Upper lobe of right lung (tissue), 1 donor: ENCODE results near the gene SMCO2. TPM values are rescaled to one million over a fixed set of nuclear protein-coding genes. Genes with fewer than 3 reads are reported as not detected.

Source experiments
- ATAC-seq: fragments of 200-7000 bp; cut with Tn5 transposase; one replicate; pipeline ENCODE4 v1.9.1; 2020; ENCODE audit warnings: mild to moderate bottlenecking, moderate library complexity
- DNase-seq: peaks from one replicate; pipeline ENCODE4 v3.0.0-alpha.2; 2020
- H3K27ac ChIP-seq: fragments of 200-600 bp; one replicate; pipeline ENCODE4 v1.8.0; 2022
- H3K27me3 ChIP-seq: fragments of 200-600 bp; one replicate; pipeline ENCODE4 v1.8.0; 2022; ENCODE audit warnings: mild to moderate bottlenecking
- H3K36me3 ChIP-seq: fragments of 200-600 bp; one replicate; pipeline ENCODE4 v1.8.0; 2022
- H3K4me1 ChIP-seq: fragments of 200-600 bp; one replicate; pipeline ENCODE4 v1.8.0; 2022
- H3K4me3 ChIP-seq: fragments of 200-600 bp; one replicate; pipeline ENCODE4 v1.8.0; 2022; ENCODE audit warnings: mild to moderate bottlenecking
- H3K9me3 ChIP-seq: fragments of 200-600 bp; one replicate; pipeline ENCODE4 v1.8.0; 2022
- CTCF ChIP-seq: fragments of 200-600 bp; IDR thresholded peaks from one replicate; pipeline ENCODE4 v1.8.0; 2022; ENCODE audit warnings: antibody characterized with exemption
- intact Hi-C: fragments of 100-400 bp; cut with DNase I; formaldehyde crosslinking; loops from one replicate; pipeline ENCODE4 v1.11.0; 2022
- total RNA-seq: library from RNA; stranded (reverse); fragmentation: NEBNext Ultra II Directional; extraction: Animal tissue kit (Norgen Biotek cat#: 25700); gene quantifications from one replicate; pipeline ENCODE4 v1.2.1, GENCODE V29; 2021
- donor health status: DM: no; HTN: yes; CAD: no; lungs with severe emphysema.

Gene SMCO2
- total RNA-seq, 1 donor from 2014 or later, result 0.38 TPM

- ATAC-seq (no peak), DNase-seq (no peak)
- Histone ChIP-seq H3K27me3 (no peaks in the 10 kb centered on the region), H3K4me1 (no peaks in the 10 kb centered on the region), H3K27ac (no peak overlapping the region), H3K4me3 (no peak overlapping the region), H3K36me3 (no peaks in the 10 kb centered on the region), H3K9me3 (no peaks in the 10 kb centered on the region)
- no peak for TF ChIP-seq CTCF
- intact Hi-C loops, result loop anchor here (10.0 kb wide), 1 partner anchor 225 kb away; no protein-coding TSS in a partner anchor
These were observed 16.9 kb upstream of the SMCO2 start for GRCh38 chr12:27429606-27430005.

GRCh38 chr12:27431185-27431584 lies 15.4 kb upstream of the SMCO2 start:
- no peak for TF ChIP-seq CTCF
- no peak for DNase-seq

GRCh38 chr12:27434673-27435565 lies 11.6 kb upstream of the SMCO2 start:
- Histone ChIP-seq H3K9me3 (no peaks in the 10 kb centered on the region), H3K36me3 (no peaks in the 10 kb centered on the region), H3K27me3 (no peaks in the 10 kb centered on the region), H3K4me1 (no peaks in the 10 kb centered on the region), H3K27ac (no peak overlapping the region), H3K4me3 (no peak overlapping the region)
- intact Hi-C loops, result loop anchor here (10.0 kb wide), 1 partner anchor 220 kb away; no protein-coding TSS in a partner anchor
- peak; percentile 61 for TF ChIP-seq CTCF
- DNase-seq, result no peak
- ATAC-seq, result peak; percentile 81

More at GRCh38 chr12:27431185-27431584, 15.4 kb upstream of the SMCO2 start:
- no peaks in the 10 kb centered on the region for H3K4me1 ChIP-seq
- no peak overlapping the region for H3K27ac ChIP-seq
- no peak overlapping the region for H3K4me3 ChIP-seq
- no peaks in the 10 kb centered on the region for H3K27me3 ChIP-seq
- intact Hi-C loops, result loop anchor here (10.0 kb wide), 1 partner anchor 224 kb away; no protein-coding TSS in a partner anchor
- peak; percentile 57 for ATAC-seq
- H3K9me3 ChIP-seq, result no peaks in the 10 kb centered on the region
- H3K36me3 ChIP-seq, result no peaks in the 10 kb centered on the region

- H3K27ac ChIP-seq, result no peak overlapping the region
- no peaks in the 10 kb centered on the region for H3K9me3 ChIP-seq
- no peak for TF ChIP-seq CTCF
- H3K36me3 ChIP-seq, result no peaks in the 10 kb centered on the region
- intact Hi-C loops, result loop anchor here (10.0 kb wide), 1 partner anchor 219 kb away; no protein-coding TSS in a partner anchor
- ATAC-seq (no peak), DNase-seq (no peak)
- no peaks in the 10 kb centered on the region for H3K4me1 ChIP-seq
- no peaks in the 10 kb centered on the region for H3K27me3 ChIP-seq
- no peak overlapping the region for H3K4me3 ChIP-seq
These were observed 10.5 kb upstream of the SMCO2 start for GRCh38 chr12:27436029-27436428.

- H3K27me3 ChIP-seq, result no peaks in the 10 kb centered on the region
- no peaks in the 10 kb centered on the region for H3K9me3 ChIP-seq
- H3K36me3 ChIP-seq, result no peaks in the 10 kb centered on the region
- intact Hi-C loops, result loop anchor here (10.0 kb wide), 1 partner anchor 218 kb away; no protein-coding TSS in a partner anchor
- ATAC-seq, result no peak
- H3K4me3 ChIP-seq, result no peak overlapping the region
- no peak for DNase-seq
- TF ChIP-seq CTCF, result no peak
- H3K27ac ChIP-seq, result no peak overlapping the region
- no peaks in the 10 kb centered on the region for H3K4me1 ChIP-seq
These were observed 9.8 kb upstream of the SMCO2 start for GRCh38 chr12:27436768-27437167.
